Neural progenitor cell (in vitro differentiated cells): ENCODE measurements around the gene PLA2R1. TPM values are rescaled to one million over a fixed set of nuclear protein-coding genes. Genes with fewer than 3 reads are reported as not detected.

Experiments used
- DNase-seq: peaks from one replicate; pipeline ENCODE4 v3.0.0-alpha.2; 2016; ENCODE audit warnings: low spot score
- H2AFZ ChIP-seq: fragments of 200-600 bp; sonication (generic); replicated peaks from 2 replicates; pipeline ENCODE4 v1.6.1; 2016; ENCODE audit warnings: antibody characterized with exemption
- H3F3A ChIP-seq: fragments of 200-600 bp; sonication (generic); 2 replicates; pipeline ENCODE4 v1.6.1; 2016; ENCODE audit warnings: antibody characterized with exemption, low read depth
- H3K27ac ChIP-seq: fragments of 200-600 bp; sonication (generic); 2 replicates; pipeline ENCODE4 v1.5.1; 2016; ENCODE audit warnings: mild to moderate bottlenecking
- H3K27me3 ChIP-seq: fragments of 200-600 bp; sonication (generic); 2 replicates; pipeline ENCODE4 v1.6.1; 2016; ENCODE audit warnings: mild to moderate bottlenecking, moderate library complexity
- H3K36me3 ChIP-seq: fragments of 200-600 bp; sonication (generic); 2 replicates; pipeline ENCODE4 v1.5.1; 2016
- H3K4me1 ChIP-seq: fragments of 200-600 bp; sonication (generic); 2 replicates; pipeline ENCODE4 v1.6.1; 2016; ENCODE audit warnings: mixed run types
- H3K4me2 ChIP-seq: fragments of 200-600 bp; sonication (generic); 2 replicates; pipeline ENCODE4 v1.6.1; 2016
- H3K4me3 ChIP-seq: fragments of 200-600 bp; sonication (generic); 2 replicates; pipeline ENCODE4 v1.5.1; 2016
- H3K79me2 ChIP-seq: fragments of 200-600 bp; sonication (generic); 2 replicates; pipeline ENCODE4 v1.6.1; 2016; ENCODE audit warnings: low read depth
- H3K9ac ChIP-seq: fragments of 200-600 bp; sonication (generic); 2 replicates; pipeline ENCODE4 v1.6.1; 2016
- H3K9me3 ChIP-seq: fragments of 200-600 bp; sonication (generic); 2 replicates; pipeline ENCODE4 v1.5.1; 2016; ENCODE audit warnings: low read depth
- H4K20me1 ChIP-seq: fragments of 200-600 bp; sonication (generic); 2 replicates; pipeline ENCODE4 v1.6.1; 2016; ENCODE audit warnings: low read depth
- H3K27ac Mint-ChIP-seq: 3 replicates; pipeline ENCODE4 v1.8.0; 2021; ENCODE audit warnings: mixed read lengths
- H3K27me3 Mint-ChIP-seq: 2 replicates; pipeline ENCODE4 v1.8.0; 2022; ENCODE audit warnings: low read depth, mild to moderate bottlenecking, inconsistent platforms, moderate library complexity, mixed read lengths; ENCODE audit not compliant: insufficient read depth
- H3K36me3 Mint-ChIP-seq: 3 replicates; pipeline ENCODE4 v1.8.0; 2021; ENCODE audit warnings: mixed read lengths
- H3K4me1 Mint-ChIP-seq: 3 replicates; pipeline ENCODE4 v1.8.0; 2021; ENCODE audit warnings: mixed read lengths
- H3K4me3 Mint-ChIP-seq: 3 replicates; pipeline ENCODE4 v1.8.0; 2021; ENCODE audit warnings: mild to moderate bottlenecking, moderate library complexity, mixed read lengths
- H3K9me3 Mint-ChIP-seq: 3 replicates; pipeline ENCODE4 v1.8.0; 2020; ENCODE audit warnings: mixed read lengths
- EZH2 ChIP-seq: fragments of 200-600 bp; sonication (generic); IDR thresholded peaks from 2 replicates; pipeline ENCODE4 v1.6.1; 2017; ENCODE audit warnings: antibody characterized with exemption, mild to moderate bottlenecking, moderate library complexity
- EZH2phosphoT487 ChIP-seq: fragments of 200-600 bp; sonication (generic); IDR thresholded peaks from 2 replicates; pipeline ENCODE4 v1.6.1; 2017; ENCODE audit warnings: antibody characterized with exemption
- total RNA-seq: library from RNA; depleted of rRNA; stranded (reverse); fragments of >200 nt; gene quantifications from 2 replicates; pipeline ENCODE4 v1.2.3, GENCODE V29; 2015; ENCODE audit warnings: low replicate concordance
- TF ChIP-seq, protein P1 (sequence below): fragments of 200-600 bp; sonication (generic); IDR thresholded peaks from 2 replicates; pipeline ENCODE4 v1.5.1; 2017; ENCODE audit warnings: antibody characterized with exemption, mild to moderate bottlenecking

The PLA2R1 gene
- total RNA-seq, 1 donor from 2014 or later = 0.45 TPM

DNA sequence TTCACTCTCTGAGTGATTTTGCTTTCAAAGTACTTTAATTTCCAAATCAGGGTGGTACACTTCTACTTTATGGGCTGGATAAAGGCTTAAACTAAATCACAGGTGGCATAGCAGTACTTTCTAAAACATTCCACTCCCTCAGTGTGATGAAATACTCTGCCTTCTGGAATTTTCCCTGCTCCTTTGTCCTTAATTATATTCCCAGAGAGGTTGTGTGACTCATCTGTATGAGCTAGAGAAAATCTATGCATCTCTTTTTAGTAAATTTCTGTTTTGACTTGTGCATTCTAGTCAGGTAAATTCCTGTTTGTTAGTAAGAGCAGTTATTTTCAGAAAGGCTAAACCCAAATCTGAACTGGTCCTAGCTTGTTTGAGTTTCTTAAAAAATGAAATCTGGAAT is 29.0 kb upstream of the PLA2R1 start:
- no peaks in the 10 kb centered on the region for H3K4me1 ChIP-seq
- H3K9ac ChIP-seq = no peak overlapping the region
- no peaks in the 10 kb centered on the region for H3K36me3 ChIP-seq
- TF ChIP-seq, protein P1, sequence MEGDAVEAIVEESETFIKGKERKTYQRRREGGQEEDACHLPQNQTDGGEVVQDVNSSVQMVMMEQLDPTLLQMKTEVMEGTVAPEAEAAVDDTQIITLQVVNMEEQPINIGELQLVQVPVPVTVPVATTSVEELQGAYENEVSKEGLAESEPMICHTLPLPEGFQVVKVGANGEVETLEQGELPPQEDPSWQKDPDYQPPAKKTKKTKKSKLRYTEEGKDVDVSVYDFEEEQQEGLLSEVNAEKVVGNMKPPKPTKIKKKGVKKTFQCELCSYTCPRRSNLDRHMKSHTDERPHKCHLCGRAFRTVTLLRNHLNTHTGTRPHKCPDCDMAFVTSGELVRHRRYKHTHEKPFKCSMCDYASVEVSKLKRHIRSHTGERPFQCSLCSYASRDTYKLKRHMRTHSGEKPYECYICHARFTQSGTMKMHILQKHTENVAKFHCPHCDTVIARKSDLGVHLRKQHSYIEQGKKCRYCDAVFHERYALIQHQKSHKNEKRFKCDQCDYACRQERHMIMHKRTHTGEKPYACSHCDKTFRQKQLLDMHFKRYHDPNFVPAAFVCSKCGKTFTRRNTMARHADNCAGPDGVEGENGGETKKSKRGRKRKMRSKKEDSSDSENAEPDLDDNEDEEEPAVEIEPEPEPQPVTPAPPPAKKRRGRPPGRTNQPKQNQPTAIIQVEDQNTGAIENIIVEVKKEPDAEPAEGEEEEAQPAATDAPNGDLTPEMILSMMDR = no peak
- no peak for TF ChIP-seq EZH2phosphoT487
- TF ChIP-seq EZH2 = no peak
- peaks cover 10% of the 10 kb centered on the region for H3K9me3 ChIP-seq
- no peak overlapping the region for H2AFZ ChIP-seq
- no peak overlapping the region for H3K4me3 ChIP-seq
- H3K79me2 ChIP-seq = no peaks in the 10 kb centered on the region
- H3K9me3 Mint-ChIP-seq = peaks cover 52% of the 10 kb centered on the region
- no peak for DNase-seq
- H3K27me3 ChIP-seq = no peaks in the 10 kb centered on the region
- H3K27me3 Mint-ChIP-seq = peaks cover 3% of the 10 kb centered on the region
- H3K27ac Mint-ChIP-seq = no peak overlapping the region
- H4K20me1 ChIP-seq = no peaks in the 10 kb centered on the region
- H3K4me3 Mint-ChIP-seq = no peak overlapping the region
- no peak overlapping the region for H3K27ac ChIP-seq
- H3K36me3 Mint-ChIP-seq = no peaks in the 10 kb centered on the region
- no peak overlapping the region for H3K4me2 ChIP-seq
- H3K4me1 Mint-ChIP-seq = no peaks in the 10 kb centered on the region
- no peaks in the 10 kb centered on the region for H3F3A ChIP-seq

DNA sequence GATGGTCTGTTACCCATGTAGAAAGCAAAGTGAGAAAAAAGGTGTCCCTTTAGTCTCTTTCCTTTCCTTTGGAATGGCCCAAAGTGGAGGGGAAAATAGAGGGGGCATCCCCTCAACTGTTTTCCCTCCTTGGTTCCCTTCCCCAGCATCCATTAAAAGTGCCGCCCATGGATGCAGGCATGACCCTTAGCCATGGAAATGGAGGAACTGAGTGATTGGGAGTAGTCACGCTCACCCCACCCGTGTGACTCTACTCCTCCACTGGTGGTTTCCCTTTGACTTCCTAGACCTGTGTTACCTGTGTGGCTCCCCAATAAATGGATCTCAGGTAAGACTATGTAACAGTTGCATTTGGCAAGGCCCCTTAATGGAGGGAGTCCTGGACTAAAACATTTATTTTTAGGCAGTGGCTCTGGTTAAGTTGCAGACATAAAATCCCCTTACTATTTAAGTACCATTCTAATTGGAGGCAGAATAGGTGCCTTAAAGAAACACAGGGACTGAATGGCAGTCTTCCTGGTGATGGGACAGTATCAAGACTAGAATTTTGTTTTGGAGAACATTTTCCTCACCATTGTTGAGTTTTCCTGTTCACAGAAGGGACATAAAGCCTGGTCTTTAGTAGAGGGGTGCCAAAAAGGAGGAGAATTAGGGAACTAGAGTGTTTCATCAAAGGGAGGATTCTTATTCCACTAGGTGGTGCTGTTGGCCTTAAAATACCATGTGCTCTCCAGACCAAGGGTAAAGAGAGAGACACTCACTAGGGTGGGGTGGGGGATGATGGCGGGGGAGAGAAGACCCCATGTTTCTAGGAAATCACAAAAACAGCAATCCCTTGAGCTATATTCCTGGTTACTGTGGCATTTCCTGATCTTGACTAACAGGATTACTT is 25.7 kb upstream of the PLA2R1 start:
- Histone ChIP-seq H3K9me3 (peaks cover 7% of the 10 kb centered on the region), H2AFZ (no peak overlapping the region), H3K4me3 (no peak overlapping the region), H3F3A (no peaks in the 10 kb centered on the region), H3K36me3 (no peaks in the 10 kb centered on the region), H3K9ac (no peak overlapping the region), H4K20me1 (no peaks in the 10 kb centered on the region), H3K79me2 (no peaks in the 10 kb centered on the region), H3K4me2 (no peak overlapping the region), H3K27me3 (no peaks in the 10 kb centered on the region), H3K27ac (no peak overlapping the region), H3K4me1 (no peaks in the 10 kb centered on the region)
- no peak overlapping the region for H3K27ac Mint-ChIP-seq
- no peak overlapping the region for H3K4me3 Mint-ChIP-seq
- H3K9me3 Mint-ChIP-seq = peaks cover 56% of the 10 kb centered on the region
- no peaks in the 10 kb centered on the region for H3K4me1 Mint-ChIP-seq
- TF ChIP-seq EZH2 = no peak
- TF ChIP-seq, protein P1 = peak; percentile 31
- H3K27me3 Mint-ChIP-seq = peaks cover 3% of the 10 kb centered on the region
- no peaks in the 10 kb centered on the region for H3K36me3 Mint-ChIP-seq
- peak; percentile 20 for DNase-seq

DNA sequence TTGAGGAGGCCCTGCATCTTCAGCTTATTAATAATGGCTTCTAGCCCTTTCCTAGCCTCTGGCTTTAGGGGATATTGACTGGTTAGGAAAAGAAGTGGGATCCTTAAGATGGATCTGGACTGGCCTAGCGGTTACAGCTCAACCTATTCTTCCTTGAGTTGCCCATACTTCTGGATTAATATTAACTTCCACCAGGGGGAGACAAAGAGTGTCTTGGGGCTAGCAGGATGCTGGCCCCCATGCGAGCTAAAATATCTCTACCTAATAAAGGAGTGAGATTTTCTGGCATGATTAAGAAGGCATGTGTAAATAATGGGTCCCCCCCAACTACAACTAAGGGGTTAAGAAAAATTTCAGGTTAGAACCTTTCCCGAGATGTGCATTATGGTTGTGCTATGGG is 23.2 kb upstream of the PLA2R1 start:
- Histone ChIP-seq H3F3A (no peaks in the 10 kb centered on the region), H3K4me2 (no peak overlapping the region), H3K27me3 (no peaks in the 10 kb centered on the region), H3K27ac (no peak overlapping the region), H2AFZ (no peak overlapping the region), H3K4me1 (no peaks in the 10 kb centered on the region), H4K20me1 (no peaks in the 10 kb centered on the region), H3K4me3 (no peak overlapping the region), H3K36me3 (no peaks in the 10 kb centered on the region), H3K9me3 (peaks cover 7% of the 10 kb centered on the region), H3K79me2 (no peaks in the 10 kb centered on the region), H3K9ac (no peak overlapping the region)
- H3K27me3 Mint-ChIP-seq = peaks cover 5% of the 10 kb centered on the region
- H3K36me3 Mint-ChIP-seq = no peaks in the 10 kb centered on the region
- H3K27ac Mint-ChIP-seq = no peak overlapping the region
- H3K9me3 Mint-ChIP-seq = peaks cover 54% of the 10 kb centered on the region
- DNase-seq = no peak
- TF ChIP-seq, protein P1 = peak; percentile 26
- TF ChIP-seq EZH2 = no peak
- no peaks in the 10 kb centered on the region for H3K4me1 Mint-ChIP-seq
- H3K4me3 Mint-ChIP-seq = no peak overlapping the region
